NCI-H2081 treated with DMSO at 0.1 percent for 48 hours (cell line): Measurements from ENCODE around the gene TNNI3.

Experiments used
- DNase-seq: peaks from one replicate; lab custom pipeline; 2025; lab: John Stamatoyannopoulos, UW

Gene TNNI3

GRCh38 chr19:55146705-55147273, 10.7 kb downstream of the TNNI3 start:
- no peak for DNase-seq

GRCh38 chr19:55146078-55146704, 11.3 kb downstream of the TNNI3 start:
- DNase-seq = no peak

GRCh38 chr19:55145232-55145631, 12.3 kb downstream of the TNNI3 start:
- no peak for DNase-seq

- DNase-seq = no peak
These were observed 15.8 kb downstream of the TNNI3 start for GRCh38 chr19:55141696-55142095.

DNA sequence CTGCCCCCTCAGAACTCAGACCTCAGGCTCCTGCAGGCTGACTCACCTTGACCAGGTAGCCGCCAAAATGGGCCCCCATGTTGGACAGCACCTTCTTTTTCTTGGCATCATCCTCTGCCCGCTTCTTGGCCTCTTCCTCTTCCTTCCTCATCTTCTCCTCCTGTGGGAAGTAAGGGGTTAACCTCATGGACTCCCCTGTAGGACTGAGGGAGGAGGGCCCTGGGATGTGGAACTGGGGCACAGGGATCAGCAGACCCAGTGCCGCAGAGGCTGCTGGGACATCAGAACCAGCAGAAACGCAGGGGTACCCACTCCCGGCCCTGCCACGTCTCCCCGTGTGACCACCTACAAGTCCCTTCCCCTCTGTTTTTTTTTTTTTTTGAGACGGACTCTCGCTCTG, 19.6 kb downstream of the TNNI3 start:
- no peak for DNase-seq

GRCh38 chr19:55136399-55137102, 21.0 kb downstream of the TNNI3 start:
- no peak for DNase-seq

GRCh38 chr19:55134736-55135135, 22.8 kb downstream of the TNNI3 start:
- no peak for DNase-seq

DNA sequence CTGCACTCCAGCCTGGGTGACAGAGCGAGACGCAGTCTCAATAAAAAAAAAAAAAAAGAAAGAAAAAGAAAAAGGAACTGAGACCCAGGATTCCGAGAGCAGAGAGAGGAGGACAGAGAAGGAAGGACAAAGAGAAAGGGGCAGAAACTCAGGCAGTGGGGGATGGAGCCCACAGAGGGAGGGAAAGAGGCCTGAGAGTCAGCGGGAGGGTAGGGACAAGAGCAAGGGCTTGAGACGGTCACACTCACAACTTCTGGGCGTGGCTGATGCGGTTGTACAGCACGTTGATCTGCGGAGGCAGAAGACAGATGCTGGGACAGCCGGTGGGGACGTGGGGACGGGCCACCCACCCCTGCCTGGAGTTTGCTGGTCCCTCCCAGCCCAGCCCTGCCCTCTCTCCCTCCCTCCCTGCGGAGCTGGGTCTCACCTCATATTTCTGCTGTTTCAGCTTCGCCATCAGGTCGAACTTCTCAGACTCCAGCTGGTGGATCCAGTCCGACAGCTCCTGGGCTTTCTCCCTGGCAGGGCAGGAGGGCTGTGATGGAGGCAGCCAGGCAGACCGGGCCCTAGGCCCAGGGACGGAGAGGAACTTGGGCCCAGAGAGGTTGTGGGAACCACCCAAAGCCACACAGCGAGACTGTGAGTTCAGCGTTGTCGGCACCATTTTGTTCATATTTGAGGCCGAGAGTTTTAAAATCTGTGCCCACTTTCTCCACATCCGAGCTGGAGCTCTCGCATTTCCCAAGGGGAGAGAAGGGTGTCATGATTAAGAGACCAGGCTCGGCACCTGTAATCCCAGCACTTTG, 23.7 kb downstream of the TNNI3 start:
- no peak for DNase-seq

GRCh38 chr19:55132453-55133129, 24.9 kb downstream of the TNNI3 start:
- DNase-seq = no peak

GRCh38 chr19:55131421-55131820, 26.1 kb downstream of the TNNI3 start:
- no peak for DNase-seq

GRCh38 chr19:55119053-55119452, 38.5 kb downstream of the TNNI3 start:
- DNase-seq = no peak

GRCh38 chr19:55118401-55118991, 39.0 kb downstream of the TNNI3 start:
- DNase-seq = no peak

GRCh38 chr19:55117663-55118391, 39.7 kb downstream of the TNNI3 start:
- DNase-seq = peak; percentile 75

- no peak for DNase-seq
These were observed 40.5 kb downstream of the TNNI3 start, which contains the start of gene PPP1R12C for GRCh38 chr19:55116859-55117662. TSS of gene PPP1R12C (minus strand) at chr19:55117637. CDS start at chr19:55117543, 94 bp downstream.

- DNase-seq = no peak
These were observed 41.2 kb downstream of the TNNI3 start for GRCh38 chr19:55116232-55116858.

DNA sequence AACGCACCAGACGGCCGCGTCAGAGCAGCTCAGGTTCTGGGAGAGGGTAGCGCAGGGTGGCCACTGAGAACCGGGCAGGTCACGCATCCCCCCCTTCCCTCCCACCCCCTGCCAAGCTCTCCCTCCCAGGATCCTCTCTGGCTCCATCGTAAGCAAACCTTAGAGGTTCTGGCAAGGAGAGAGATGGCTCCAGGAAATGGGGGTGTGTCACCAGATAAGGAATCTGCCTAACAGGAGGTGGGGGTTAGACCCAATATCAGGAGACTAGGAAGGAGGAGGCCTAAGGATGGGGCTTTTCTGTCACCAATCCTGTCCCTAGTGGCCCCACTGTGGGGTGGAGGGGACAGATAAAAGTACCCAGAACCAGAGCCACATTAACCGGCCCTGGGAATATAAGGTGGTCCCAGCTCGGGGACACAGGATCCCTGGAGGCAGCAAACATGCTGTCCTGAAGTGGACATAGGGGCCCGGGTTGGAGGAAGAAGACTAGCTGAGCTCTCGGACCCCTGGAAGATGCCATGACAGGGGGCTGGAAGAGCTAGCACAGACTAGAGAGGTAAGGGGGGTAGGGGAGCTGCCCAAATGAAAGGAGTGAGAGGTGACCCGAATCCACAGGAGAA, 42.0 kb downstream of the TNNI3 start:
- no peak for DNase-seq

DNA sequence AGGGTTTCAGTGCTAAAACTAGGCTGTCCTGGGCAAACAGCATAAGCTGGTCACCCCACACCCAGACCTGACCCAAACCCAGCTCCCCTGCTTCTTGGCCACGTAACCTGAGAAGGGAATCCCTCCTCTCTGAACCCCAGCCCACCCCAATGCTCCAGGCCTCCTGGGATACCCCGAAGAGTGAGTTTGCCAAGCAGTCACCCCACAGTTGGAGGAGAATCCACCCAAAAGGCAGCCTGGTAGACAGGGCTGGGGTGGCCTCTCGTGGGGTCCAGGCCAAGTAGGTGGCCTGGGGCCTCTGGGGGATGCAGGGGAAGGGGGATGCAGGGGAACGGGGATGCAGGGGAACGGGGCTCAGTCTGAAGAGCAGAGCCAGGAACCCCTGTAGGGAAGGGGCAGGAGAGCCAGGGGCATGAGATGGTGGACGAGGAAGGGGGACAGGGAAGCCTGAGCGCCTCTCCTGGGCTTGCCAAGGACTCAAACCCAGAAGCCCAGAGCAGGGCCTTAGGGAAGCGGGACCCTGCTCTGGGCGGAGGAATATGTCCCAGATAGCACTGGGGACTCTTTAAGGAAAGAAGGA, 42.9 kb downstream of the TNNI3 start:
- DNase-seq = no peak

DNA sequence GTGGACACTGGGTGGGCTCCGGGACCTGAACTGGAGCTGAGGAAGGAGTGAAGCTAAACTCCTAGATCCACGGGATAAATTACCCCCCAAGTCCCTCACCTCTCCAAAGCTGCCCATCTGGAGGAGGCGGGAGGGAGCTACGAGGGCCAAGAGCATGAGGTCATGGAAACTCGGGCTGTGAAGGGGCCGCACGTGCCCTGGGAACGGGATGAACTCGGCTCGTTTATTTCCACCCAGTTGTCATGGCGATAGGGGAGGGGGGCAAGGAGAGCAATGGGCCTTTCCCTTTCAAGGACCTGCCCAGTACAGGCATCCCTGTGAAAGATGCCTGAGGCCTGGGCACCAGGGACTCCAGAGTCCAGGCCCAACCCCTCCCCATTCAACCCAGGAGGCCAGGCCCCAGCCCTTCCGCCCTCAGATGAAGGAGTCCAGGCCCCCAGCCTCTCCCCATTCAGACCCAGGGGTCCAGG, 43.9 kb downstream of the TNNI3 start:
- no peak for DNase-seq
